Stimulated activated naive CD8-positive, alpha-beta T cell treated with anti-CD3 and anti-CD28 coated beads, Interleukin-15, amount 100 ng/mL, for 72 hours (primary cell): ENCODE data around the gene CAVIN1.
"Not testable (repeated sequence)": the region's sequence is repeated elsewhere in the genome, so short reads cannot be mapped to it uniquely, and the experiment has no call there.

Source experiments
- ATAC-seq: fragments of 150-1000 bp; cut with Tn5 transposase; 2 replicates; pipeline ENCODE4 v1.10.0; 2021; ENCODE audit warnings: mild to moderate bottlenecking, moderate library complexity
- DNase-seq, 2 donors: peaks; one replicate each; pipeline ENCODE4 v3.0.0; 2021 to 2022
- H3K27ac Mint-ChIP-seq, 2 donors: one replicate each; pipeline ENCODE4 v1.8.0; 2022; ENCODE audit warnings: mild to moderate bottlenecking in 2 of 2, mixed read lengths in 2 of 2, moderate library complexity in 2 of 2
- H3K27me3 Mint-ChIP-seq: one replicate; pipeline ENCODE4 v1.8.0; 2022; ENCODE audit warnings: mixed read lengths
- H3K4me1 Mint-ChIP-seq: one replicate; pipeline ENCODE4 v1.8.0; 2022; ENCODE audit warnings: mild to moderate bottlenecking, mixed read lengths
- H3K4me3 Mint-ChIP-seq, 2 donors: one replicate each; pipeline ENCODE4 v1.8.0; 2022; ENCODE audit warnings: mild to moderate bottlenecking in 2 of 2, mixed read lengths in 2 of 2, moderate library complexity in 1 of 2
- H3K9me3 Mint-ChIP-seq, 2 donors: one replicate each; pipeline ENCODE4 v1.8.0; 2022; ENCODE audit warnings: mixed read lengths in 2 of 2

The CAVIN1 gene

GRCh38 chr17:42442196-42442565 lies 19.1 kb upstream of the CAVIN1 start:
- DNase-seq (no peak), ATAC-seq (no peak)
- peaks cover 5% of the 10 kb centered on the region for H3K4me1 Mint-ChIP-seq
- H3K27ac Mint-ChIP-seq, result no peak overlapping the region
- peaks cover 10% of the 10 kb centered on the region for H3K27me3 Mint-ChIP-seq
- no peaks in the 10 kb centered on the region for H3K9me3 Mint-ChIP-seq
- H3K4me3 Mint-ChIP-seq, result no peak overlapping the region

GRCh38 chr17:42441371-42442195 lies 18.5 kb upstream of the CAVIN1 start:
- no peak for DNase-seq
- Mint-ChIP-seq H3K27ac (no peak overlapping the region), H3K9me3 (no peaks in the 10 kb centered on the region), H3K4me3 (no peak overlapping the region), H3K4me1 (peaks cover 5% of the 10 kb centered on the region), H3K27me3 (peaks cover 10% of the 10 kb centered on the region)
- peak; percentile 48 for ATAC-seq

- no peak overlapping the region for H3K27ac Mint-ChIP-seq
- DNase-seq, result peak in 1 of 2 donors; percentile 49
- peaks cover 10% of the 10 kb centered on the region for H3K27me3 Mint-ChIP-seq
- H3K4me1 Mint-ChIP-seq, result peaks cover 5% of the 10 kb centered on the region
- no peak for ATAC-seq
- no peak overlapping the region for H3K4me3 Mint-ChIP-seq
- no peaks in the 10 kb centered on the region for H3K9me3 Mint-ChIP-seq
Observed at GRCh38 chr17:42438600-42439567, 15.8 kb upstream of the CAVIN1 start.

GRCh38 chr17:42436391-42436790 lies 13.3 kb upstream of the CAVIN1 start:
- Mint-ChIP-seq H3K4me1 (no peaks in the 10 kb centered on the region), H3K27me3 (no peaks in the 10 kb centered on the region), H3K4me3 (no peak overlapping the region), H3K27ac (no peak overlapping the region), H3K9me3 (no peaks in the 10 kb centered on the region)
- ATAC-seq (no peak), DNase-seq (no peak)

- no peak overlapping the region for H3K27ac Mint-ChIP-seq
- ATAC-seq (no peak), DNase-seq (no peak)
- H3K4me1 Mint-ChIP-seq, result peaks cover 7% of the 10 kb centered on the region
- H3K4me3 Mint-ChIP-seq, result no peak overlapping the region
- H3K27me3 Mint-ChIP-seq, result peaks cover 8% of the 10 kb centered on the region
- no peaks in the 10 kb centered on the region for H3K9me3 Mint-ChIP-seq
Observed at GRCh38 chr17:42431758-42432161, 8.7 kb upstream of the CAVIN1 start.

- DNase-seq (no peak), ATAC-seq (no peak)
- Mint-ChIP-seq H3K9me3 (no peaks in the 10 kb centered on the region), H3K4me1 (peaks cover 7% of the 10 kb centered on the region), H3K27me3 (peaks cover 12% of the 10 kb centered on the region), H3K4me3 (no peak overlapping the region), H3K27ac (no peak overlapping the region)
Observed at GRCh38 chr17:42429726-42430447, 6.8 kb upstream of the CAVIN1 start.

GRCh38 chr17:42428141-42428944 lies 5.3 kb upstream of the CAVIN1 start:
- DNase-seq (no peak), ATAC-seq (peak; percentile 65)
- no peak overlapping the region for H3K27ac Mint-ChIP-seq
- H3K27me3 Mint-ChIP-seq, result peaks cover 23% of the 10 kb centered on the region
- no peak overlapping the region for H3K4me3 Mint-ChIP-seq
- no peaks in the 10 kb centered on the region for H3K9me3 Mint-ChIP-seq
- peaks cover 7% of the 10 kb centered on the region for H3K4me1 Mint-ChIP-seq

GRCh38 chr17:42424991-42425610 lies 2.0 kb upstream of the CAVIN1 start:
- Mint-ChIP-seq H3K27me3 (peaks cover 48% of the 10 kb centered on the region), H3K27ac (no peak overlapping the region), H3K4me1 (peaks cover 39% of the 10 kb centered on the region), H3K9me3 (no peaks in the 10 kb centered on the region), H3K4me3 (no peak overlapping the region)
- ATAC-seq (no peak), DNase-seq (no peak)

GRCh38 chr17:42423766-42424165 lies 710 bp upstream of the CAVIN1 start:
- Mint-ChIP-seq H3K4me1 (peaks cover 47% of the 10 kb centered on the region), H3K9me3 (no peaks in the 10 kb centered on the region), H3K27me3 (peaks cover 50% of the 10 kb centered on the region), H3K4me3 (no peak overlapping the region), H3K27ac (no peak overlapping the region)
- DNase-seq (no peak), ATAC-seq (no peak)

GRCh38 chr17:42422412-42422957 lies 571 bp downstream of the CAVIN1 start:
- ATAC-seq, result peak; percentile 73
- peaks cover 40% of the 10 kb centered on the region for H3K4me1 Mint-ChIP-seq
- H3K27me3 Mint-ChIP-seq, result peaks cover 50% of the 10 kb centered on the region
- H3K4me3 Mint-ChIP-seq, result peak overlapping the region; percentile 92 to 93
- H3K9me3 Mint-ChIP-seq, result no peaks in the 10 kb centered on the region
- no peak overlapping the region for H3K27ac Mint-ChIP-seq
- DNase-seq, result peak; percentile 38 to 45

- Mint-ChIP-seq H3K27ac (no peak overlapping the region), H3K4me3 (peak overlapping the region; percentile 74 to 83), H3K4me1 (peaks cover 40% of the 10 kb centered on the region), H3K27me3 (peaks cover 50% of the 10 kb centered on the region), H3K9me3 (no peaks in the 10 kb centered on the region)
- DNase-seq (no peak), ATAC-seq (peak; percentile 51)
Observed at GRCh38 chr17:42421507-42422338, 1.3 kb downstream of the CAVIN1 start.

- peaks cover 41% of the 10 kb centered on the region for H3K4me1 Mint-ChIP-seq
- H3K27ac Mint-ChIP-seq, result no peak overlapping the region
- no peak for ATAC-seq
- H3K4me3 Mint-ChIP-seq, result peak overlapping the region; percentile 58 to 76
- peaks cover 50% of the 10 kb centered on the region for H3K27me3 Mint-ChIP-seq
- no peak for DNase-seq
- no peaks in the 10 kb centered on the region for H3K9me3 Mint-ChIP-seq
Observed at GRCh38 chr17:42421136-42421506, 1.9 kb downstream of the CAVIN1 start.

- not testable (repeated sequence) for H3K27ac Mint-ChIP-seq, ATAC-seq, H3K4me3 Mint-ChIP-seq, DNase-seq, H3K9me3 Mint-ChIP-seq
- H3K27me3 Mint-ChIP-seq, result peaks cover 31% of the 10 kb centered on the region
- H3K4me1 Mint-ChIP-seq, result peaks cover 60% of the 10 kb centered on the region
Observed at GRCh38 chr17:42417981-42418380, 5.1 kb downstream of the CAVIN1 start.
